Spleen (tissue), 11 donors: ENCODE results near the gene C6orf132. TPM values are rescaled to one million over a fixed set of nuclear protein-coding genes. Genes with fewer than 3 reads are reported as not detected.

Source experiments
- DNase-seq: peaks from one replicate; pipeline ENCODE4 v3.0.0-alpha.2; 2020
- H3K27ac ChIP-seq, 8 donors: fragments of 200-600 bp; sonication (generic) in 7 of 8; 1 replicate in 4 of 8; 2 replicates in 4 of 8; pipeline versions ENCODE4 v1.5.0 to v1.8.0; 2016 to 2021; ENCODE audit warnings: inconsistent platforms in 4 of 8, mild to moderate bottlenecking in 4 of 8, moderate library complexity in 1 of 8
- H3K27me3 ChIP-seq, 7 donors: fragments of 200-600 bp; sonication (generic) in 6 of 7; replicated peaks in 1 of 7; 1 replicate in 4 of 7; 2 replicates in 3 of 7; pipeline versions ENCODE4 v1.5.0 to v1.8.0; 2016 to 2021; ENCODE audit warnings: inconsistent platforms in 3 of 7, mild to moderate bottlenecking in 1 of 7
- H3K36me3 ChIP-seq, 6 donors: fragments of 200-600 bp; sonication (generic) in 5 of 6; 1 replicate in 4 of 6; 2 replicates in 2 of 6; pipeline versions ENCODE4 v1.5.0 to v1.8.0; 2016 to 2021; ENCODE audit warnings: inconsistent platforms in 2 of 6
- H3K4me1 ChIP-seq, 6 donors: fragments of 200-600 bp; sonication (generic) in 5 of 6; 1 replicate in 3 of 6; 2 replicates in 3 of 6; pipeline versions ENCODE4 v1.5.0 to v1.8.0; 2016 to 2021; ENCODE audit warnings: inconsistent platforms in 3 of 6
- H3K4me3 ChIP-seq, 8 donors: fragments of 200-600 bp; sonication (generic) in 7 of 8; 1 replicate in 4 of 8; 2 replicates in 4 of 8; pipeline versions ENCODE4 v1.5.0 to v1.8.0; 2016 to 2021; ENCODE audit warnings: inconsistent platforms in 4 of 8, mild to moderate bottlenecking in 4 of 8, moderate library complexity in 2 of 8
- H3K9me3 ChIP-seq, 8 donors: fragments of 200-600 bp; sonication (generic) in 7 of 8; 1 replicate in 4 of 8; 2 replicates in 4 of 8; pipeline versions ENCODE4 v1.5.0 to v1.8.0; 2016 to 2021; ENCODE audit warnings: inconsistent platforms in 4 of 8
- POLR2A ChIP-seq, 3 donors: fragments of 450-650 bp; IDR thresholded peaks; one replicate each; pipeline ENCODE4 v1.5.1; 2017; ENCODE audit warnings: antibody characterized with exemption in 3 of 3, mild to moderate bottlenecking in 1 of 3
- POLR2AphosphoS5 ChIP-seq, 3 donors: sonication (generic); formaldehyde crosslinking; IDR thresholded peaks; one replicate each; pipeline ENCODE4 v1.5.1; 2017; ENCODE audit warnings: antibody characterized with exemption in 3 of 3
- WGBS, 5 donors: extraction: QIAGEN DNeasy Blood & Tissue Kit in 3 of 5; methylation state at CpG; one replicate each; pipeline versions ENCODE4 v1.1.5 to v1.1.7; 2013 to 2018; 5-methylcytosine and 5-hydroxymethylcytosine counted together
- intact Hi-C: fragments of 100-400 bp; cut with DNase I; formaldehyde crosslinking; loops from one replicate; pipeline ENCODE4 v1.15.0; 2023; ENCODE audit warnings: low total_unique reads
- polyA plus RNA-seq, 3 donors: library from polyadenylated mRNA; stranded (reverse); fragments of 200-250 nt; gene quantifications; one replicate each; pipeline ENCODE4 v1.2.1, GENCODE V29; 2013
- total RNA-seq, 7 donors: library from RNA; depleted of rRNA in 3 of 7; stranded (reverse); fragments of >200 nt in 3 of 7; fragmentation: NEBNext Ultra II Directional in 4 of 7; extraction: Animal tissue kit (Norgen Biotek cat#: 25700) in 4 of 7; gene quantifications; one replicate each; pipeline versions ENCODE4 v1.1.0 to v1.2.1, GENCODE V29; 2016 to 2021
- TF ChIP-seq, protein P1 (sequence below), 11 experiments: fragments of 200-600 bp in 7 of 11; fragments of 450-650 bp in 4 of 11; sonication (generic) in 4 of 11; IDR thresholded peaks in 8 of 11; conservative IDR thresholded peaks in 3 of 11; 1 replicate in 7 of 11; 2 replicates in 4 of 11; pipeline versions ENCODE4 v1.4.0 to v1.8.0; 2016 to 2021; ENCODE audit warnings: antibody characterized with exemption in 11 of 11, inconsistent platforms in 4 of 11, mild to moderate bottlenecking in 1 of 11
- donor health status: healthy with polysubstance abuse.
- donor health status: DM: no; HTN: no; CAD: no; lungs with moderate emphysema.
- donor health status: DM: no; HTN: no; CAD: no.
- donor health status: Bipolar disorder and iron deficiency.
- donor health status: healthy.
- donor health status: DM: no; HTN: no; CAD: no.
- donor health status: DM: yes; HTN: yes; CAD: no.

C6orf132 gene
- total and polyA plus RNA-seq, 10 donors: 0.05 to 0.27 (median 0.13) TPM; not detected in 3

DNA sequence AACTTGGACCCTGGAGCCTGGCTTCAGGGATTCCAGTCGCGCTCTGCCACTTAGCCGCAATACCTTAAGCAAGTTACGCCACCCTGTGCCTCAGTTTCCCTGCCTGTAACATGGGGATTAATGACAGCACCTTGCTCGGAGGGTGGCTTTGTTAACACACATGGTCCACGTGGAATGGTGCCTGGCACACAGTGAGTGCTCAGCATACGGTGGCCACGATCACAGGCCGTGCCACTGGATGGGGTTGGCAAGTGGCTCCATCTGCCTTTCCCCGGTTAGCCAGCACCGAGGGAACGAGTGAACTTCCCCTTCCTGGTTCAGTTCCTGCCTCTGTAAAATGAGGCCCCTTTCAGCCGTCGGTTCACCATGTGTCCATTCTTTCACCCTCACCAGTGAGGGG lies 17.2 kb downstream of the C6orf132 start:
- DNase-seq: no peak
- peaks cover 0 to 7% (median 0%) of the 10 kb centered on the region in 6 donors for H3K4me1 ChIP-seq
- no peak overlapping the region for H3K4me3 ChIP-seq
- TF ChIP-seq, protein P1, sequence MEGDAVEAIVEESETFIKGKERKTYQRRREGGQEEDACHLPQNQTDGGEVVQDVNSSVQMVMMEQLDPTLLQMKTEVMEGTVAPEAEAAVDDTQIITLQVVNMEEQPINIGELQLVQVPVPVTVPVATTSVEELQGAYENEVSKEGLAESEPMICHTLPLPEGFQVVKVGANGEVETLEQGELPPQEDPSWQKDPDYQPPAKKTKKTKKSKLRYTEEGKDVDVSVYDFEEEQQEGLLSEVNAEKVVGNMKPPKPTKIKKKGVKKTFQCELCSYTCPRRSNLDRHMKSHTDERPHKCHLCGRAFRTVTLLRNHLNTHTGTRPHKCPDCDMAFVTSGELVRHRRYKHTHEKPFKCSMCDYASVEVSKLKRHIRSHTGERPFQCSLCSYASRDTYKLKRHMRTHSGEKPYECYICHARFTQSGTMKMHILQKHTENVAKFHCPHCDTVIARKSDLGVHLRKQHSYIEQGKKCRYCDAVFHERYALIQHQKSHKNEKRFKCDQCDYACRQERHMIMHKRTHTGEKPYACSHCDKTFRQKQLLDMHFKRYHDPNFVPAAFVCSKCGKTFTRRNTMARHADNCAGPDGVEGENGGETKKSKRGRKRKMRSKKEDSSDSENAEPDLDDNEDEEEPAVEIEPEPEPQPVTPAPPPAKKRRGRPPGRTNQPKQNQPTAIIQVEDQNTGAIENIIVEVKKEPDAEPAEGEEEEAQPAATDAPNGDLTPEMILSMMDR (IDR thresholded peaks at IDR 0.05 in 8 of 11, conservative IDR thresholded peaks at IDR 0.05 in 3 of 11): no peak
- TF ChIP-seq POLR2A (IDR thresholded peaks at IDR 0.05): no peak
- no peak for TF ChIP-seq POLR2AphosphoS5 (IDR thresholded peaks at IDR 0.05)
- intact Hi-C loops: no loop called here
- H3K27ac ChIP-seq: no peak overlapping the region
- no peaks in the 10 kb centered on the region for H3K27me3 ChIP-seq
- no peaks in the 10 kb centered on the region for H3K36me3 ChIP-seq
- 62 to 68% (median 67%) methylated on average over 13 to 14 of the region's 14 CpGs for WGBS, 5 donors
- H3K9me3 ChIP-seq: no peaks in the 10 kb centered on the region

DNA sequence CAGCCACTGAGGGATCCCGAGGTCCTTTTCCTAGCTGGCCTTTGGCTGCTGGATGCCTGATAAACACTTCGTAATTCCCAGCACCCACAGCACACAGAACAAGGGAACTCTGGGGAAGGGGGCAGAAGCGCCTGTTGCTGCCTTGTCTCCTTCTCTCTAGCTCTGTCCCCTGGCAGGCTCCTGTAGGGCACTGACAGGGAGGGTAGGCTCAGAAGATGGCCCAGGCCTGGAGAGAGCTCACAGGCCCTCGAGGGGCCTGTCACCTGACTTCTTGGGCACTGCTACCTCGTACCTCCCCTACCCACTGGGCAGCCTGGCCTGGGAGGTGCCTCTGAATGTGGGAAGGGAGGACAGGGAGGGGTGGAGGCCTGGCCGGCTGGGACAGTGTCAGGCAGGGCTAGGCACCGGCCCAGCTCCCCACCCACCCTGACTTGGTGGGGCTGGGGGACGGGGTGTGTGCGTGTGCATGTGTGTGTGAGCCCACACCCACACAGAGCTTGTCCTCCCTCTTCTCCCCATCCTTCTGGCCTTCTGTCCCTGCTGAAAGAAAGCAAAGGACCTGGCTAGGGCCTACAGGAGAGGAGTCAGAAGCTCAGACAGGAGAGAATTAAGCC lies 18.1 kb downstream of the C6orf132 start:
- DNase-seq: no peak
- Histone ChIP-seq H3K4me1 (peaks cover 0 to 7% (median 0%) of the 10 kb centered on the region in 6 donors), H3K4me3 (no peak overlapping the region), H3K27ac (no peak overlapping the region), H3K27me3 (no peaks in the 10 kb centered on the region), H3K36me3 (no peaks in the 10 kb centered on the region), H3K9me3 (no peaks in the 10 kb centered on the region)
- intact Hi-C loops: no loop called here
- WGBS, 5 donors: 79 to 93% (median 84%) methylated on average over 5 to 9 of the region's 9 CpGs
- TF ChIP-seq, protein P1 (IDR thresholded peaks at IDR 0.05 in 8 of 11, conservative IDR thresholded peaks at IDR 0.05 in 3 of 11): no peak
- TF ChIP-seq POLR2AphosphoS5 (IDR thresholded peaks at IDR 0.05) (no peak), POLR2A (IDR thresholded peaks at IDR 0.05) (no peak)

DNA sequence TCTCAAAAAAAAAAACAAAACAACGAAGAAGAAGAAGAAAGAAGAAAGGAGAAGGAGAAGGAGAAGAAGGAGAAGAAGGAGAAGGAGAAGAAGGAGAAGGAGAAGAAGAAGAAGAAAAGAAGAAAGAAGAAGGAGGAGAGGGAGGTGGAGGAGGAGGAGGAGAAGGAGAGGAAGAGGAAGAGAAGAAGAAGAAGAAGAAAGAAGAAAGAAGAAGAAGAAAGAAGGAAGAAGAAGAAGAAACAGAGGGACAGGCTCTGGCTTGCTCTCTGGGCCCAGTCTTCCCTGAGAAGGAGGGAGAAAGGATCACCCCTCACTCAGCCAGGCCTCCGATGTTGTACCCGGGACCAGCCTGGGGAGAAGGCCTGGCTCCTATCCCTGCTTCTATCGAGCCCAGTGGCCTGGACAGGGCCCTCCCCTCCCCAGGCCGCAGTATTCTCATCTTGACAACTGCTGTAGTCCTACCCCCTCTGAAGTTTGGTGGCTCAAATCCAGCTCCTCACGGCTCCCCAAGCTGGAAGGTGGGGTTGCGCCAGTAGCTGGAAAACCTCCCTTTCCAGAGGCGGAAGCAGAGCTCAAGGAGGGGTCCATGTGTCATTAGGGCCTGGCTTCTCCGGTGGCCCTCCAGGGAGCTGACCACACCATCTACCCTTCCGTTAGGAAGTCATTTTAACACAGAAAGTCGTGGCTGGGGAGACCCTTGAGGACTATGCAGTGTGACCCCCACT lies 18.9 kb downstream of the C6orf132 start:
- H3K4me1 ChIP-seq: peaks cover 0 to 2% (median 0%) of the 10 kb centered on the region in 6 donors
- intact Hi-C loops: no loop called here
- WGBS, 5 donors: 83 to 91% (median 87%) methylated on average over 11 of the region's 11 CpGs
- H3K27me3 ChIP-seq: no peaks in the 10 kb centered on the region
- H3K27ac ChIP-seq: no peak overlapping the region
- H3K9me3 ChIP-seq: no peaks in the 10 kb centered on the region
- DNase-seq: no peak
- no peak for TF ChIP-seq POLR2AphosphoS5 (IDR thresholded peaks at IDR 0.05)
- TF ChIP-seq, protein P1 (IDR thresholded peaks at IDR 0.05 in 8 of 11, conservative IDR thresholded peaks at IDR 0.05 in 3 of 11): no peak
- TF ChIP-seq POLR2A (IDR thresholded peaks at IDR 0.05): no peak
- no peak overlapping the region for H3K4me3 ChIP-seq
- H3K36me3 ChIP-seq: no peaks in the 10 kb centered on the region
